Hepatocyte (in vitro differentiated cells): ENCODE results near the gene GAA.

ENCODE experiments used
- CTCF ChIP-seq: fragments of 200-600 bp; sonication (generic); IDR thresholded peaks from 2 replicates; pipeline ENCODE4 v1.5.1; 2016; ENCODE audit warnings: antibody characterized with exemption, mild to moderate bottlenecking; ENCODE audit not compliant: poor library complexity
- EZH2 ChIP-seq: fragments of 200-600 bp; sonication (generic); IDR thresholded peaks from 2 replicates; pipeline ENCODE4 v1.6.1; 2016; ENCODE audit warnings: antibody characterized with exemption, mild to moderate bottlenecking, borderline replicate concordance

- no peak for TF ChIP-seq CTCF
- no peak for TF ChIP-seq EZH2
Measured at GRCh38 chr17:80105762-80106161, 4.4 kb downstream of the GAA start.
